Erythroblast (primary cell): ENCODE data around the gene MICAL3.

ENCODE experiments used
- GATA1 ChIP-seq: IDR thresholded peaks from 2 replicates; pipeline ENCODE4 v1.6.1; 2011; ENCODE audit warnings: low read depth, mild to moderate bottlenecking, control low read depth, low read length, moderate library complexity
- POLR2A ChIP-seq: IDR thresholded peaks from 2 replicates; pipeline ENCODE4 v1.6.1; 2011; ENCODE audit warnings: mild to moderate bottlenecking, low read length

DNA sequence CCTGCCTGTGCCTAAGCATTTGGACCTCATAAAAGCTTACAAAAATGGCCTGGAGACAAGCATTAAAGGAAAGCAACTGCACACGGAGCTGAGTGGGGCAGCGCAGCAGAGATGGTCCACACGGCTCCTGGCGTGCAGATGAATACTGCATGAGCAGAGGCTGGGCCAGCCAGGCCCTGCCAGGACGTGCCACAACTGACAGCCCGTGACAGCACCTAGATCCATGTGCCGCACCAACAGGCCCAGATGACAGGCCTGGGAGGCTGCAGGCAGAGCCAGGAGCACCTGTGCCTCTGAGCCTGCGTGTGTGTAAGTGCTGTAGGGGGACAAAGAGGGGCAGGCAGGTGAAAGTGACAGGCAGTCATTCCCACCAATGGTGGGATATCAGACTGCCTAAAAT is 33.4 kb downstream of the MICAL3 start:
- TF ChIP-seq POLR2A (no peak), GATA1 (no peak)
